Ovary (tissue), 9 donors: Measurements from ENCODE around the gene TSPAN4. TPM values are rescaled to one million over a fixed set of nuclear protein-coding genes. Genes with fewer than 3 reads are reported as not detected.

Experiments used
- DNase-seq, 5 donors: peaks; one replicate each; pipeline ENCODE4 v3.0.0-alpha.2; 2019 to 2020
- H3K27ac ChIP-seq, 2 donors: fragments of 200-600 bp; one replicate each; pipeline versions ENCODE4 v1.5.1 to v1.8.0; 2019 to 2022
- H3K27me3 ChIP-seq: fragments of 200-600 bp; one replicate; pipeline ENCODE4 v1.8.0; 2022
- H3K36me3 ChIP-seq: fragments of 200-600 bp; sonication (generic); one replicate; pipeline ENCODE4 v1.5.1; 2019
- H3K4me1 ChIP-seq: one replicate; pipeline ENCODE4 v1.8.1; 2013; ENCODE audit warnings: mild to moderate bottlenecking, moderate library complexity; ENCODE audit not compliant: insufficient read depth
- H3K4me3 ChIP-seq: fragments of 200-600 bp; sonication (generic); one replicate; pipeline ENCODE4 v1.5.1; 2017
- H3K9me3 ChIP-seq, 2 donors: fragments of 200-600 bp in 1 of 2; sonication (generic) in 1 of 2; one replicate each; pipeline versions ENCODE4 v1.5.1 to v1.8.1; 2013 to 2019; ENCODE audit warnings: mild to moderate bottlenecking in 1 of 2, moderate library complexity in 1 of 2
- CTCF ChIP-seq, 3 donors: fragments of 450-650 bp in 2 of 3; fragments of 200-600 bp in 1 of 3; IDR thresholded peaks; one replicate each; pipeline versions ENCODE4 v1.5.1 to v1.8.0; 2016 to 2022; ENCODE audit warnings: antibody characterized with exemption in 3 of 3, mild to moderate bottlenecking in 1 of 3
- EP300 ChIP-seq: sonication (generic); formaldehyde crosslinking; IDR thresholded peaks from one replicate; pipeline ENCODE4 v1.6.1; 2017; ENCODE audit warnings: antibody characterized with exemption
- POLR2A ChIP-seq: fragments of 450-650 bp; IDR thresholded peaks from one replicate; pipeline ENCODE4 v1.6.1; 2017; ENCODE audit warnings: antibody characterized with exemption, mild to moderate bottlenecking, moderate library complexity
- WGBS, 3 donors: extraction: QIAGEN DNeasy Blood & Tissue Kit in 1 of 3; methylation state at CpG; one replicate each; pipeline versions ENCODE4 v1.1.5 to v1.1.7; 2013 to 2017; 5-methylcytosine and 5-hydroxymethylcytosine counted together
- intact Hi-C, 4 donors: fragments of 100-400 bp; cut with DNase I; formaldehyde crosslinking; loops; one replicate each; pipeline versions ENCODE4 v1.11.0 to v1.15.1; 2022 to 2023
- polyA plus RNA-seq, 2 donors: library from polyadenylated mRNA; stranded (reverse); fragments of 200-250 nt in 1 of 2; fragments of 350-450 nt in 1 of 2; fragmentation: Illumina TruSeq in 1 of 2; extraction: RNeasy Lipid Tissue Mini Kit (QIAGEN cat#74804) in 1 of 2; gene quantifications; one replicate each; pipeline ENCODE4 v1.2.3, GENCODE V29; 2013 to 2014
- total RNA-seq, 7 donors: library from RNA; depleted of rRNA in 2 of 7; stranded (reverse); fragments of >200 nt in 2 of 7; fragmentation: NEBNext Ultra II Directional in 3 of 7; extraction: Animal tissue kit (Norgen Biotek cat#: 25700) in 3 of 7; gene quantifications; one replicate each; pipeline versions ENCODE4 v1.1.0 to v1.2.4, GENCODE V29; 2016 to 2023
- donor health status: DM: no; HTN: no; CAD: no; lungs with moderate emphysema.
- donor health status: DM: no; HTN: no; CAD: no.
- donor health status: Bipolar disorder and iron deficiency.
- donor health status: DM: yes; HTN: yes; CAD: no.
- donor health status: DM: no; HTN: no; CAD: no.
- donor health status: DM: yes; HTN: yes; CAD: no.

TSPAN4 gene
- total and polyA plus RNA-seq, 9 donors = 6.4 to 124 (median 89.7) TPM

- no peak for DNase-seq
- intact Hi-C loops = no loop called here
- Histone ChIP-seq H3K27me3 (no peaks in the 10 kb centered on the region), H3K4me1 (peaks cover 14% of the 10 kb centered on the region), H3K36me3 (peaks cover 2% of the 10 kb centered on the region), H3K4me3 (no peak overlapping the region), H3K27ac (no peak overlapping the region), H3K9me3 (no peaks in the 10 kb centered on the region)
- 84 to 88% (median 85%) methylated on average over 53 of the region's 53 CpGs for WGBS, 3 donors
- TF ChIP-seq CTCF (IDR thresholded peaks at IDR 0.05) (no peak), POLR2A (no peak), EP300 (no peak)
These were observed 19.0 kb upstream of the TSPAN4 start for GRCh38 chr11:823441-824291.

GRCh38 chr11:824292-824880 is 18.3 kb upstream of the TSPAN4 start:
- intact Hi-C loops = no loop called here
- peaks cover 2% of the 10 kb centered on the region for H3K36me3 ChIP-seq
- no peak for DNase-seq
- no peak overlapping the region for H3K4me3 ChIP-seq
- H3K27me3 ChIP-seq = no peaks in the 10 kb centered on the region
- TF ChIP-seq POLR2A (no peak), EP300 (no peak), CTCF (IDR thresholded peaks at IDR 0.05) (no peak)
- WGBS, 3 donors = 78 to 87% (median 84%) methylated on average over 39 to 59 of the region's 59 CpGs
- H3K4me1 ChIP-seq = peaks cover 10% of the 10 kb centered on the region
- no peak overlapping the region for H3K27ac ChIP-seq
- no peaks in the 10 kb centered on the region for H3K9me3 ChIP-seq

- no peak for DNase-seq
- no peaks in the 10 kb centered on the region for H3K9me3 ChIP-seq
- WGBS, 3 donors = 81 to 86% (median 81%) methylated on average over 11 of the region's 11 CpGs
- H3K27ac ChIP-seq = no peak overlapping the region
- TF ChIP-seq EP300 (no peak), CTCF (IDR thresholded peaks at IDR 0.05) (no peak), POLR2A (no peak)
- peaks cover 13% of the 10 kb centered on the region for H3K4me1 ChIP-seq
- intact Hi-C loops = no loop called here
- H3K36me3 ChIP-seq = peaks cover 2% of the 10 kb centered on the region
- no peaks in the 10 kb centered on the region for H3K27me3 ChIP-seq
- no peak overlapping the region for H3K4me3 ChIP-seq
These were observed 17.7 kb upstream of the TSPAN4 start for GRCh38 chr11:824942-825341.

- 81 to 87% (median 84%) methylated on average over 10 to 12 of the region's 12 CpGs for WGBS, 3 donors
These were observed 17.1 kb upstream of the TSPAN4 start for GRCh38 chr11:825366-826226.

More at GRCh38 chr11:825366-826226, 17.1 kb upstream of the TSPAN4 start:
- Histone ChIP-seq H3K36me3 (peaks cover 2% of the 10 kb centered on the region), H3K4me1 (peaks cover 16% of the 10 kb centered on the region), H3K4me3 (no peak overlapping the region), H3K27ac (no peak overlapping the region), H3K27me3 (no peaks in the 10 kb centered on the region), H3K9me3 (no peaks in the 10 kb centered on the region)
- no peak for DNase-seq
- TF ChIP-seq EP300 = no peak
- TF ChIP-seq CTCF (IDR thresholded peaks at IDR 0.05) = no peak
- TF ChIP-seq POLR2A = no peak
- intact Hi-C loops = no loop called here
